Left lobe of liver (tissue), 2 donors: ENCODE measurements around the gene NLRP3. TPM values are rescaled to one million over a fixed set of nuclear protein-coding genes. Genes with fewer than 3 reads are reported as not detected.
"Not testable (repeated sequence)": the region's sequence is repeated elsewhere in the genome, so short reads cannot be mapped to it uniquely, and the experiment has no call there.

Source experiments
- ATAC-seq: fragments of 200-7000 bp; cut with Tn5 transposase; one replicate; pipeline ENCODE4 v1.9.1; 2020; ENCODE audit warnings: mild to moderate bottlenecking, moderate library complexity
- DNase-seq: peaks from one replicate; pipeline ENCODE4 v3.0.0-alpha.2; 2020; ENCODE audit warnings: low spot score
- total RNA-seq: library from RNA; stranded (reverse); gene quantifications from one replicate; pipeline ENCODE4 v1.2.1, GENCODE V29; 2021
- donor health status: DM: no; HTN: no; CAD: no; lungs with moderate emphysema.
- donor health status: DM: no; HTN: yes; CAD: no.

NLRP3 gene
- total RNA-seq, 1 donor from 2014 or later, result 0.33 TPM

DNA sequence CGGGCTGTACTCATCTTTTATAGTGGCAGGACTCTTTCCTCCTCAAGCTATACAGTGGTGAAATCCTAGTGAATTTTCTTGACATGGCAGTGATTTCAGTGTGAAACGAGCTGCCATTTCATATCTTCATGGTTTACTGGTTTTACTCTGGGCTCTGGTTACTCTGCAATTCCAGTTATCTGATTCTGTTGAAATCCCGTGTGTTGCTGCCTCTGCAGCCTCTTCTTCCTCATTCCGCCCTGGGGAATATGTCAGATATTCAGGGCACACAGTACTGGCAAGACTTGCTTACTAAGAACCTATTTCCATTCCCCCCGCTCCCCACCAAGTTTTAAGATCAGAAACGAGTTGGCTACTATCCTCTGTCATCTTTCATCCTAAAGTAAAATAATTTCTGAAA, 49.8 kb downstream of the NLRP3 start:
- DNase-seq, result no peak
- no peak for ATAC-seq

DNA sequence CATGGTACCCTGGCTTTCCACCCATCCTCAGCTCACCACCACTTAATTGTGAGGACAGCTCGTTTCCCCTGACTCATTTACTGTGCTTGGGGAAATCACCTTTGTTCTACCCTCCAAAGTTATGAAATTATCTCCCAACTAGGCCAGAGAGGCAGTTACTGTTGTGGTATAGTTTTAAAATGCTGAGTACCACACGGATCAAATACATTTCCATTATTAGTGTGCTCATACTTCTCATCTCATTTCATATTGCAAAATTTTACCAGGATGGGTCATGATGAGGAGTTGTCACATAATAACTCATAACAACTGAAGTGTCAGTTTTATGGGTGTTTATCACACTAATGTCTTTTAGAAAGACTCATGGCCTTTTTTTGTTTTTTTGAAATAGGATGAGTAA, 51.2 kb downstream of the NLRP3 start:
- DNase-seq, result no peak
- ATAC-seq, result no peak

DNA sequence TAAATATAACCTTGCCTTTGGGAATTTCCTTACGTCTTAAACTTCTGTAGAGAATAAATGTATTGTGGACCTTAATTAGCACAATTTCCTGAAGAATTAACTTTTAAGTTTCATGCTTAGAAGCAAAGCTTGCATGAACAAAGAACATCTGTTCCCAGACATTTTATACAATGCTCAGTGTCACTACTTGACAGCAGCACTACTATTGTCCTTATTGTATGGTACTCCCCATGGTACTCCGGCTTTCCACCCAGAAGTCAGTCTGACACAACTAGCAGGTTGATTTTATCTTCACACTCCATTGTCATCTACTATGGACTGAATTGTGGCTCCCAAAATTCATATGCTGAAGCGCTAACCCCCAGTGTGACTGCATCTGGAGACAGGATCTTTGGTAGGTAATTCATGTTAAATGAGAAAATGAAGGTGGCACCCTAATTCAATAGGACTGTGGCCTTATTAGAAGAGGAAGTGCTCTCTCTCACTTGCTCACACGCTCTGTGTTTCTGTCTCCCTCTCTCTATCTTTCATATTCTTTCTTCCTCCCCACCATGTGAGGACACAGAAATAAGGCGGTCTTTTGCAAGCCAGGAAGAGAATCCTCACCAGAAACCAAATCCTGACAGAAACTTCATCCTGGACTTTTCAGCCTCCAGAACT, 52.6 kb downstream of the NLRP3 start:
- ATAC-seq, result no peak

GRCh38 chr1:247469141-247469535, 53.2 kb downstream of the NLRP3 start:
- ATAC-seq (no peak), DNase-seq (no peak)

More for the DNA sequence above, 52.6 kb downstream of the NLRP3 start:
- no peak for DNase-seq

DNA sequence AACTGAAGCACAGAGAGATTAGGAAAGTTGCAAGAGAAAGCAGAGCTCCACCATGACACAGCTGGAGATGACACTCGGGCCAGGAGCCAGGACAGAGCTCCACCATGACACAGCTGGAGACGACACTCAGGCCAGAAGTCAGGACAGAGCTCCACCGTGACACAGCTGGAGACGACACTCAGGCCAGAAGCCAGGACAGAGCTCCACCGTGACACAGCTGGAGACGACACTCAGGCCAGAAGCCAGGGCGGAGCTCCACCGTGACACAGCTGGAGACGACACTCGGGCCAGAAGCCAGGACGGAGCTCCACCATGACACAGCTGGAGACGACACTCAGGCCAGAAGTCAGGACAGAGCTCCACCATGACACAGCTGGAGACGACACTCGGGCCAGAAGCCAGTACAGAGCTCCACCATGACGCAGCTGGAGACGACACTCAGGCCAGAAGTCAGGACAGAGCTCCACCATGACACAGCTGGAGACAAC, 55.0 kb downstream of the NLRP3 start:
- DNase-seq, ATAC-seq: not testable (repeated sequence)

DNA sequence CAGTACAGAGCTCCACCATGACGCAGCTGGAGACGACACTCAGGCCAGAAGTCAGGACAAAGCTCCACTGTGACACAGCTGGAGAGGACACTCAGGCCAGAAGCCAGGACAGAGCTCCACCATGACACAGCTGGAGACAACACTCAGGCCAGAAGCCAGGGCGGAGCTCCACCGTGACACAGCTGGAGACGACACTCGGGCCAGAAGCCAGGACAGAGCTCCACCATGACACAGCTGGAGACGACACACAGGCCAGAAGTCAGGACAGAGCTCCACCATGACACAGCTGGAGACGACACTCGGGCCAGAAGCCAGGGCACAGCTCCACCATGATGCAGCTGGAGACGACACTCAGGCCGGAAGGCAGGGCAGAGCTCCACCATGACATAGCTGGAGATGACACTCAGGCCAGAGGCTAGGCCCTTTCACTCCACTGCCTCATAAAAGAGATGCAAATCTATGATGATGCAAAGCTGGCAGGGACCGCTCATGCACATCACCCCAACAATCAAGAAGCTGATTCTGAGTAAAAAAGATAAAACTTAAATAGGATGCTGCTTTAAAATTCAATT, 55.6 kb downstream of the NLRP3 start:
- ATAC-seq, result no peak

DNA sequence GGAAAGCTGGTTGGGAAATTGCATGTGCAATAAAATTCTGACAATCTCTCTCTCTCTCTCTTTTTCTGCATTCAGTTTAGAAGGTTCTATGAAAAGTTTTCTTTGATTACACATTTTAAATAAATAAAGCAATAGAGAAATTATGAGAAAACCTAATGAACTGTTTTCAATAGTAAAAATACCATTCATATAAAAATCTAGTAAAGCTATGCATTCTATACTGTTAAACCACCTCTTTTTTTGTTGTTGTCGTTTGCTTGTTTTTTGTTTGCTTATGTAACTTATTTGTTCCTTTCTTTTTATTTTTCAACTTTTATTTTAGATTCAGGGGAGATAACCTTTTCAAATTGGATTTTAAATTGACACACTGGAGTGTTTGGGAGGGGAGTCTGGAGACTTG, 56.1 kb downstream of the NLRP3 start:
- ATAC-seq (no peak), DNase-seq (no peak)

More for the DNA sequence above, 55.6 kb downstream of the NLRP3 start:
- DNase-seq, result no peak

GRCh38 chr1:247474367-247474766, 58.4 kb downstream of the NLRP3 start:
- ATAC-seq, result no peak
- no peak for DNase-seq

DNA sequence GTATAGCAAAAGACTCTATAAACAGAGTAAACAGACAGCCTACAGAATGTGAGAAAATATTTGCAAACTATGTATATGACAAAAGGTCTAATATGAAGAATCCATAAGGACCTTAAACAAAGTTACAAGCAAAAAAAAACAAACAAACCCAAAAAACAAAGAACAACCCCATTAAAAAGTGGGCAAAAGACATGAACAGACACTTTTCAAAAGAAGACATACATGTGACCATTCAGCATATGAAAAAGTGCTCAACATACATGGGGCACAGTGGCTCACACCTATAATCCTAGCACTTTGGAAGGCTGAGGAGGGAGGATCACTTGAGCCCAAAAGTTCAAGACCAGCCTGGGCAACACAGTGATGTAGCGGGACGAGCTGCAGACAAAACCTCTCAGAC, 59.8 kb downstream of the NLRP3 start:
- no peak for DNase-seq
- ATAC-seq, result no peak

GRCh38 chr1:247476328-247477058, 60.5 kb downstream of the NLRP3 start:
- not testable (repeated sequence) for DNase-seq, ATAC-seq

DNA sequence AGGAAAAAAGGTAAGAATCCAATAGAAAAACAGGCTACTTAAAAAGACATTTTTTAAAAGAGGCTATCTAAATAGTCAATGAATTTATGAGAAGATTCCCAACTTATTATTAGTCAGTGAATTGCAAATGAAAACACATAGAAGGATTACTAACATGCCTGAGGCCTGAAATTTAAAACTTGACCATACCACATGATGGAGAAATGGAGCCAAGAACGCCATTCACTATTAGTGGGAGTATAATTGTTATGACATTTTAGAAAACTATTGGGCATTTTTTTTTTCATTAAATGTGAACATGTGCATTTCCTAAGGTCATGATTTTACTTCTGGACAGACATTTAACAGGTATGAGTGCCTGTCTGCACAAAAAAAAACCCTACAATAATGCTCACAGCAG, 66.8 kb downstream of the NLRP3 start:
- ATAC-seq, result no peak
- DNase-seq, result no peak

DNA sequence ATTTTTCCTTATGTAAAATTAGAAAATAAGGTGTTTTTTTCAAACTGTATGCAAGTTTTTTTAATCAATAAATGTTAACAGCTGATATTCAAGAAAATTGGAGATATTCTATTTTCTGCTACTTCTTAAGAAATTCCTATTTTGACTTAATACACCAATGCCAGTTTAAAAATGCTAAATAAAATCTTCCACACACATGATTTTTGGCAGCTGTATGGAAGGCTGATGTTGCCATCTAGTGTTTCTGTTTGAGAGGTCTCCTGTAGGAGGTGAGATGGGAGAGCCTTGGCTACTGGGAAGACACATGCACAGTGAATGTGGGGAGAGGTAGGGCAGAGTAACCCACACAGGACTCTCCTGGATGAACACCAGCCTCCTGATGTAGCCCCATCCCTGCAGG, 71.1 kb downstream of the NLRP3 start:
- DNase-seq, result no peak
- peak; percentile 73 for ATAC-seq

GRCh38 chr1:247491328-247491727, 75.4 kb downstream of the NLRP3 start:
- no peak for ATAC-seq
- no peak for DNase-seq

DNA sequence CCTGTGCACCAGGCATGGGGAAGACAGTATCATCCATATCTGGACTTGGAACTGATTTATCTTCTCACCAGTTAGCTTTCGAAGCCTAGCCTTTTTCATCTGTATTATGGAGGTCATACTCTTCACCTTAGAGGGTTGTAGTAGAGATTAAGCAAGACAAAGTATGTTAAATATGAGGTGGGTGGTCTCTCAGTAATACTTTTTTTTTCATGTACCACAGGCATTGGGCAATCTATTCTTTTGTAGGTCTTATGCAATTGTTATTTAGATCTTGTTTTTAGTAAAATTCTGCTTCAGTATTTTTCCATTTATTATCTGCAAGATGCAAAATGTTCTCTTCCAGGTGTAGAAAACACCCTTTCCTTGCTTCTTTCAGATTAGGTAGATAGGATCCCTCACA, 77.1 kb downstream of the NLRP3 start:
- no peak for DNase-seq
- no peak for ATAC-seq

- DNase-seq, result no peak
- ATAC-seq, result no peak
Measured at GRCh38 chr1:247494767-247495166, 78.8 kb downstream of the NLRP3 start.

DNA sequence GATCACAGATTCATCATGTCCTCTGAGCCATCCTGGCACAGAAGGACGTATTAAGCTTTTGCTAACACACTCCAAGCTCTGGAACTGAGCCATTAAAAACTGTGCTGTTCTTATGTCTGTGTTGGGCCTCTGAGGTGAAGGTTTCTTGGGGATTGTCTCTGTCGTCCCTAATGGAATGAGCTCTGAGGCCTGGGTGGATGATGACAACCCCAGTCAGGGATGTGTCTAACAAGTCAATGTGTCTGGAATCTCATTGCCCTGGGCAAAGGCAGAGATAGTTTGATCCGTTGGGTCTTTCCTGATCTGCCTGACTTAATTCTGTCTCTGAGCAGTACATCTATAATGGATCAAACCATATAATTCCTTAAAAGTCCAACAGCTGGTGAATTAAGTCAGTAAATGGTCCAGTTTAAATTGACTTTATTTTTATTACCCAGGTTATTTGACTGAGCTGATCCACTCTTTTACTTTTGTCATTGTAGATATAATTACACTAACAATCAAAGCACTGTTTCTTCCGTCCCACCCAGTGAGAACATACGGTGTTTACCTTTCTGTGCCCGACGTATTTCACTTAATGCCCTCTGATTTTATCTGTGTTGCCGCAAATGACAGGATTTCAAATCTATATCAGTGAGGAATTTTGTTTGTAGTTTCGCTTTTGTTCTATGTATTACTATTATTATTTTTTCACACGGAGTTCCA, 80.8 kb downstream of the NLRP3 start:
- no peak for DNase-seq
- no peak for ATAC-seq

Other genes starting within 250 kb of the NLRP3 start
- 5.3 TPM for gene ZNF124, start 244.2 kb upstream of the NLRP3 start, total RNA-seq
- gene VN1R5, start 160.1 kb upstream of the NLRP3 start, total RNA-seq, result not detected
- gene ZNF496, start 84.3 kb upstream of the NLRP3 start, total RNA-seq, result 4.4 TPM
- not detected for gene OR2B11, start 41.9 kb downstream of the NLRP3 start, total RNA-seq
- not detected for gene OR2C3, start 120.3 kb downstream of the NLRP3 start, total RNA-seq
- not detected for gene GCSAML, start 133.0 kb downstream of the NLRP3 start, total RNA-seq
- not detected for gene OR2G2, start 172.2 kb downstream of the NLRP3 start, total RNA-seq
- gene OR2G3, start 189.4 kb downstream of the NLRP3 start, total RNA-seq, result not detected